GM18867 (cell line): ENCODE measurements around the gene DOCK4.

Experiments used
- ATAC-seq: cut with Tn5 transposase; IDR thresholded peaks from one replicate; pipeline ENCODE4 v1.9.1; 2021; ENCODE audit warnings: mild to moderate bottlenecking, moderate library complexity; ENCODE audit not compliant: unreplicated experiment

Gene DOCK4

DNA sequence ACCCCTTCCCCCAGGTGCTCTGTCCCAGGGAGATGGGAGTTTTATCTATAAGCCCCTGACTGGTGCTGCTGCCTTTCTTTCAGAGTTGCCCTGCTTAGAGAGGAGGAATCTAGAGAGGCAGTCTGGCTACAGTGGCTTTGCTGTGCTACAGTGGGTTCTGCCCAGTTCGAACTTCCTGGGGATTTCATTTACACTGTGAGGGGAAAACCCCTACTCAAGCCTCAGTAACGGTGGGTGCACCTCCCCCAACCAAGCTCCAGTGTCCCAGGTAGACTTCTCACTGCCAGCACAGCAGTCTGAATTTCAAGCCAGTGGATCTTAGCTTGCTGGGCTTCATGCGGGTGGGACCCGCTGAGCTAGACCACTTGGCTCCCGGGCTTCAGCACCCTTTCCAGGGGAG lies 500.4 kb downstream of the DOCK4 start:
- no peak for ATAC-seq

- ATAC-seq: no peak
Observed at GRCh38 chr7:111697771-111698170, 508.4 kb downstream of the DOCK4 start.

- no peak for ATAC-seq
Observed at GRCh38 chr7:111694376-111694775, 511.8 kb downstream of the DOCK4 start.

DNA sequence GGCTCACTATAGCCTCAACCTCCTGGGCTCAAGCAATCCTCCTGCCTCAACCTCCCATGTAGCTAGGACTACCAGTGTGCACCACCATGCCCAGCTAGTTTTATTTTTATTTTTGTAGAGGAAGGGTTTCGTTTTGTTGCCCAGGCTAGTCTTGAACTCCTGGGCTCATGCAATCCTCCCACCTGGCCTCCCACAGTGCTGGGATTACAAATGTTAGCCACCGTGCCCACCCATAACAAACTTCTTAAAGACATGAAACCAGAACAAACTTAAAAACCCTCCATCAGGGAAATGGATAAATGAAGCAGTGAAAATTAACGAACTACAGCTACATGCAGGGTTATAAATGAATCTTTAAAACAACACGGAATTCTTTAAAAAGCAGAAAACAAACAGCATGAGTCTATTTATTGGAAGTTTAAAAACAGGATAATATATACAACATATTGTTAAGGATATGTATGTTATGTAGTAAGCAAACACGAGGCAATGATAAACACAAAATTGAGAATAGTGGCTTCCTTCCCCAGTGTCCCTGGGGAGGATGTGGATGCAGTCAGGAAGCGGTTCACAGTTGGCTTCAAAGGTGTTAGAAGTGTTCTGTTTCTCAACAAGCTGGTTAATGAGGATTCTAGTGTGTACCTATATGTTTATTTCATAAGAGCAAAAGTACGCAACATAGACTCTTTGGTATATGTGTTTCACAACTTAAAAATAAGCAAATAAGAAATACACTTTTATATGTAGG lies 515.7 kb downstream of the DOCK4 start:
- no peak for ATAC-seq

DNA sequence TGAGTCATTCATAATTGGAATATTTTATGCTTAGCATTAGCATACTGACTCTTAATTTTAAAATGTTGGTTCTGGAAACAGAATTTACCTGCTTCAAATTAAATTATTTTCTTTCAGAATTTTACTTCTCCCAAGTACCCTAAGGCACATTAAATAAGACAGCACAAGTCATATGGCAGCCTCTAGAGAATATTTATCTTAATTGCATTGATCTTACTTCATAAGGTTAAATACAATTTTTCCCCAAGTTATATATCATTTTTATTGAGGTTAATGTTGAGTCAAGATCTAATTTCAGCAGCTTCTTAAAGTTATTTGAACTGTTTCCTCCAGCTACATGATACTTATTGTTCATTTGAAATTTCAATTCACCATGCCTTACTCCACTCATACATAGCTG lies 520.9 kb downstream of the DOCK4 start:
- ATAC-seq: no peak

DNA sequence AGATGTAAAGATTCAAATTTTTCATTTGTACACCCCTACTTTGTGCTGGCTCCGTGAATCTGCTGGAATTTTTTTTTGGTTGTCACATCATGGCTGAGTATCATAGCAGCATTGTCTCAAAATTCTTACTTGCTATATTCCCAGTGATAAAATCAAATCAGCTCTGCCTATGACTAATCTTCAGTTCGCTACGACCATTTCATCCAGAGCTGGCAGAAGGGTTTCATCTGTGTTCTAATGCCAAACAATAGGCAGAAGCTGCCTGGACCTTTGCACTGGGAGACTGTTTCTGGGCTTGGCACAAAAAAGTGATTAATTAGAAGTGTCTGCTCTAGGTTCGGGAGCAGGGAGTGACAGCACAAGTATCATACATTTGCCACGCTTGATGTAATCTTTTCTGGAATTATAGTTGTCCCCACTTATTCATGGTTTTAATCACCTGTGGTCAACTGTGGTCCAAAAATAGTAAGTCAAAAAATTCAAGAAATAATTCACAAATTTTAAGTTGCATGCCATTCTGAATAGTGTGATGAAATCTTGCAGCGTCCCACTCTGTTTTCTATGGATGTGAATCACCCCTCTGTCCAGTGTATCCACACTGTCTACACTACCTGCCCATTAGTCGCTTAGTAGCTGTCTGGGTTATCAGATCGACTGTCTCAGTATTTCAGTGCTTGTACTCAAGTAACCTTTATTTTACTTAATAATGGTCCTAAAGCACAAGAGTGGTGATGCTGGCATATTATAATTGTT lies 523.4 kb downstream of the DOCK4 start:
- no peak for ATAC-seq

- ATAC-seq: no peak
Observed at GRCh38 chr7:111681242-111681641, 525.0 kb downstream of the DOCK4 start.

GRCh38 chr7:111678986-111679385 lies 527.2 kb downstream of the DOCK4 start:
- no peak for ATAC-seq

GRCh38 chr7:111678281-111678680 lies 527.9 kb downstream of the DOCK4 start:
- ATAC-seq: no peak

- ATAC-seq: no peak
Observed at GRCh38 chr7:111677848-111678247, 528.4 kb downstream of the DOCK4 start.

- no peak for ATAC-seq
Observed at GRCh38 chr7:111676811-111677210, 529.4 kb downstream of the DOCK4 start.
